T-helper 17 cell (primary cell): Measurements from ENCODE around the gene GPR150. TPM values are rescaled to one million over a fixed set of nuclear protein-coding genes. Genes with fewer than 3 reads are reported as not detected.

Source experiments
- ATAC-seq: fragments of 150-1000 bp; cut with Tn5 transposase; 2 replicates; pipeline ENCODE4 v1.10.0; 2021; ENCODE audit warnings: mild to moderate bottlenecking, moderate library complexity
- DNase-seq, 3 donors: peaks; one replicate each; pipeline versions ENCODE4 v3.0.0 to v3.0.0-alpha.2; 2020 to 2021
- H3K9me3 ChIP-seq: one replicate; pipeline ENCODE4 v1.7.0; 2013; ENCODE audit warnings: low read length, mild to moderate bottlenecking; ENCODE audit not compliant: control insufficient read depth, poor library complexity, severe bottlenecking
- H3K27ac Mint-ChIP-seq: one replicate; pipeline ENCODE4 v1.8.0; 2022; ENCODE audit warnings: mild to moderate bottlenecking, moderate library complexity, mixed read lengths
- H3K27me3 Mint-ChIP-seq: one replicate; pipeline ENCODE4 v1.8.0; 2022; ENCODE audit warnings: mixed read lengths
- H3K36me3 Mint-ChIP-seq: one replicate; pipeline ENCODE4 v1.8.0; 2022; ENCODE audit warnings: low read depth, mixed read lengths
- H3K4me1 Mint-ChIP-seq: one replicate; pipeline ENCODE4 v1.8.0; 2022; ENCODE audit warnings: mild to moderate bottlenecking, mixed read lengths
- H3K4me3 Mint-ChIP-seq: one replicate; pipeline ENCODE4 v1.8.0; 2022; ENCODE audit warnings: mild to moderate bottlenecking, moderate library complexity, mixed read lengths
- total RNA-seq, 4 donors: library from RNA in 2 of 4; stranded (reverse) in 2 of 4; gene quantifications; one replicate each; pipeline ENCODE4 v1.2.3 and lab custom pipeline; 2022 to 2026

GPR150 gene
- total RNA-seq, 2 donors from 2014 or later, result 1.8 to 2.5 TPM

- H3K4me1 Mint-ChIP-seq, result peaks cover 23% of the 10 kb centered on the region
- peaks cover 11% of the 10 kb centered on the region for H3K36me3 Mint-ChIP-seq
- H3K4me3 Mint-ChIP-seq, result no peak overlapping the region
- ATAC-seq (no peak), DNase-seq (no peak)
- H3K27me3 Mint-ChIP-seq, result no peaks in the 10 kb centered on the region
- no peak overlapping the region for H3K27ac Mint-ChIP-seq
- H3K9me3 ChIP-seq, result no peaks in the 10 kb centered on the region
Measured at GRCh38 chr5:95647886-95648860, 28.3 kb downstream of the GPR150 start.

DNA sequence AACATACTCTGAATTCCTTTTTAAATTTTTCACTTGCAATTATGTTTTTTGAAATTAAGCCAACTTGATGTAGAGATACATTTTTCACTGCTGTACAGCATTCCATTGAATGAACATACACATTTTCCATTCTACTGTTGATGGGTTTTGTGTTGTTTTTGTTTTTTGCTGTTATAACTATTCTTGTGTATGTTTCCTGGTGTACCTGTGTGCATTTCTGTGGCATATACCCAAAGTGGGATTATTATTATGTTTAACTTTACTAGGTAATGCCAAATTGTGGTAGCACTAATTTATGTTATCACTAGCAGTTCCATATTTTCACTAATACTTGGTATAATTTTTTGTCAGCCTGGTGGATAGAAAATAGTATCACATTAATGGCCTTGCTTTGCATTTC is 29.4 kb downstream of the GPR150 start:
- H3K36me3 Mint-ChIP-seq, result peaks cover 11% of the 10 kb centered on the region
- no peak overlapping the region for H3K4me3 Mint-ChIP-seq
- H3K27me3 Mint-ChIP-seq, result no peaks in the 10 kb centered on the region
- ATAC-seq (no peak), DNase-seq (no peak)
- H3K4me1 Mint-ChIP-seq, result peaks cover 19% of the 10 kb centered on the region
- no peaks in the 10 kb centered on the region for H3K9me3 ChIP-seq
- H3K27ac Mint-ChIP-seq, result no peak overlapping the region

GRCh38 chr5:95649842-95650620 is 30.1 kb downstream of the GPR150 start:
- peak overlapping the region; percentile 47 for H3K27ac Mint-ChIP-seq
- DNase-seq (no peak), ATAC-seq (no peak)
- H3K4me1 Mint-ChIP-seq, result peaks cover 15% of the 10 kb centered on the region
- no peak overlapping the region for H3K4me3 Mint-ChIP-seq
- H3K27me3 Mint-ChIP-seq, result no peaks in the 10 kb centered on the region
- H3K36me3 Mint-ChIP-seq, result peaks cover 11% of the 10 kb centered on the region
- H3K9me3 ChIP-seq, result no peaks in the 10 kb centered on the region

- Mint-ChIP-seq H3K4me1 (peaks cover 9% of the 10 kb centered on the region), H3K36me3 (peaks cover 11% of the 10 kb centered on the region), H3K27ac (no peak overlapping the region), H3K27me3 (no peaks in the 10 kb centered on the region), H3K4me3 (no peak overlapping the region)
- no peak for DNase-seq
- H3K9me3 ChIP-seq, result no peaks in the 10 kb centered on the region
- no peak for ATAC-seq
Measured at GRCh38 chr5:95652849-95653248, 33.0 kb downstream of the GPR150 start.

DNA sequence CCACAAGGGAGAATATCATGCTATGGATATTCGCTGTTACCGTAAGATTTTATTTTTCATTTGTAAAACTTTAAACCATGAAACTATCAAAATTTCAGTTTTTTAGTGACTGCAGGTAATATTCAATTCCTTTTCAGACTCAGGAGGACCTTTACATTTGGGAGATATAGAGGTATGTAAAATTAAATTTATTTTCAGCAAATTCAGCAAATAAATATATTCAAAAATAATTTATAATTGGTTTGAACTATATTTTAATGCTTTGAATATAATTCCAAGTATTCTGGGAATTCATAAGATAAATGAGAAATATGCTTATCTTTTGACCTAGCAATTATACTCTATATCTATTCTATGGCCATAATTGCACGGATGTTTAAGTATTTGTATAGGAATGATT is 34.3 kb downstream of the GPR150 start:
- H3K4me3 Mint-ChIP-seq, result no peak overlapping the region
- no peak for ATAC-seq
- no peak for DNase-seq
- no peaks in the 10 kb centered on the region for H3K9me3 ChIP-seq
- peaks cover 11% of the 10 kb centered on the region for H3K36me3 Mint-ChIP-seq
- no peaks in the 10 kb centered on the region for H3K27me3 Mint-ChIP-seq
- H3K27ac Mint-ChIP-seq, result no peak overlapping the region
- peaks cover 9% of the 10 kb centered on the region for H3K4me1 Mint-ChIP-seq

DNA sequence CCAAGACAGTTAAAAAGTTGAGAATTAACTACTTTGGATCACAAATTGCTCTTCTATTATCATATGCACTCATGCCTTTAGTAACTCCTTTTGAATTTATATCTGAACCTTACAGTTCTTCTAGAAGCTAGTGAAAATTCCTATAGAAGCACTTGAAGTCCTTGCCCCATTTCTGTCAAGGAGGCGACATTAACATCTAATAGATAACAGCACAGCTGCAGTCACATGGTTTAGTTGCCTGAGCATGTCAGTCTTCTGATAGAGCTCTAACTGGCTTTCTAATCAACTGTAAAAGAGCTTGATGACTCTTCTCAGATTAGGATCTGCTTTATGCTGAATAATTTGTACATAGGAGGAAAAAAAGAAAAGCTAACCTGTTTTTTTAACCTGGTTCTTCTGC is 35.7 kb downstream of the GPR150 start:
- H3K27me3 Mint-ChIP-seq, result no peaks in the 10 kb centered on the region
- H3K4me1 Mint-ChIP-seq, result no peaks in the 10 kb centered on the region
- DNase-seq (no peak), ATAC-seq (no peak)
- no peak overlapping the region for H3K27ac Mint-ChIP-seq
- no peaks in the 10 kb centered on the region for H3K9me3 ChIP-seq
- H3K4me3 Mint-ChIP-seq, result no peak overlapping the region
- H3K36me3 Mint-ChIP-seq, result peaks cover 5% of the 10 kb centered on the region

DNA sequence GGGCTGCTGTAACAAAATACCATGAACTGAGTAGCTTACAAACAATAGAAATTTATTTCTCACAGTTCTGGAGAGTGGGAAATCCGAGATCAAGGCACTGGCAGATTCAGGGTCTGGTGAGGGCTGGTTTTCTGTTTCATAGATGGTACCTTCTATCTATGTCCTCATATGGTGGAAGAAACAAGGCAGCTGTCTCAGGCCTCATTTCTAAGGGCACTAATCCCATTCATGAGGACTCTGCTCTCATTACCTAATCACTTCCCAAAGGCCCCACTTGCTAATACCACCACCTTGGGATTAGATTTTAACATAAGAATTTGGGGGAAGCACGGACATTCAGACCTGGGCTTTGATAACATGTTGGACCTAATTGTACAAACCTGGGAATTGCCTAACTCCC is 40.2 kb downstream of the GPR150 start:
- Mint-ChIP-seq H3K4me1 (peaks cover 2% of the 10 kb centered on the region), H3K27ac (no peak overlapping the region), H3K4me3 (no peak overlapping the region), H3K27me3 (no peaks in the 10 kb centered on the region), H3K36me3 (peaks cover 4% of the 10 kb centered on the region)
- no peaks in the 10 kb centered on the region for H3K9me3 ChIP-seq
- ATAC-seq (no peak), DNase-seq (no peak)

DNA sequence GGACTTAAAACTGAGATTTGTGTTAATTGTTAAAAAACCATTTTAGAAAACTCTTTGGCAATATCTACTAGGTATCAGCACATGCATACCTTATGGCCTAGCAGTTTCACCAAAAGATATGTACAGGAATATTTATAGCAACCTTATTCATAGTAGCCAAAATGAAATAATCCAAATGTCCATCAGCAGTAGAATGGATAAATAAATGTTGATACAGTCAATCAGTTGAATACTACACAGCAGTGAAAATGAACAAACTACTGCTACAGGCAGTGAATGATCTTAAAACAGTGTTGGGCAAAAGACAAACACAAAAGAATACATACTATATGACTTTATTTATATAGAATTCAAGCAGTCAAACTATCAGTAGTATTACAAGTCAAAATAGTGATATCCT is 43.1 kb downstream of the GPR150 start:
- Mint-ChIP-seq H3K4me3 (no peak overlapping the region), H3K4me1 (peaks cover 2% of the 10 kb centered on the region), H3K36me3 (peaks cover 4% of the 10 kb centered on the region), H3K27me3 (no peaks in the 10 kb centered on the region), H3K27ac (no peak overlapping the region)
- DNase-seq (no peak), ATAC-seq (no peak)
- no peaks in the 10 kb centered on the region for H3K9me3 ChIP-seq

- H3K4me3 Mint-ChIP-seq, result no peak overlapping the region
- DNase-seq (peak in 1 of 3 donors; percentile 22), ATAC-seq (peak; percentile 60)
- H3K27ac Mint-ChIP-seq, result no peak overlapping the region
- peaks cover 4% of the 10 kb centered on the region for H3K36me3 Mint-ChIP-seq
- no peaks in the 10 kb centered on the region for H3K27me3 Mint-ChIP-seq
- no peaks in the 10 kb centered on the region for H3K9me3 ChIP-seq
- H3K4me1 Mint-ChIP-seq, result peaks cover 2% of the 10 kb centered on the region
Measured at GRCh38 chr5:95664204-95664786, 44.4 kb downstream of the GPR150 start.

- Mint-ChIP-seq H3K27ac (peak overlapping the region; percentile 61), H3K4me3 (no peak overlapping the region), H3K27me3 (peaks cover 7% of the 10 kb centered on the region), H3K36me3 (peaks cover 3% of the 10 kb centered on the region), H3K4me1 (no peaks in the 10 kb centered on the region)
- no peak for DNase-seq
- no peak for ATAC-seq
- H3K9me3 ChIP-seq, result no peaks in the 10 kb centered on the region
Measured at GRCh38 chr5:95667061-95667618, 47.3 kb downstream of the GPR150 start.

DNA sequence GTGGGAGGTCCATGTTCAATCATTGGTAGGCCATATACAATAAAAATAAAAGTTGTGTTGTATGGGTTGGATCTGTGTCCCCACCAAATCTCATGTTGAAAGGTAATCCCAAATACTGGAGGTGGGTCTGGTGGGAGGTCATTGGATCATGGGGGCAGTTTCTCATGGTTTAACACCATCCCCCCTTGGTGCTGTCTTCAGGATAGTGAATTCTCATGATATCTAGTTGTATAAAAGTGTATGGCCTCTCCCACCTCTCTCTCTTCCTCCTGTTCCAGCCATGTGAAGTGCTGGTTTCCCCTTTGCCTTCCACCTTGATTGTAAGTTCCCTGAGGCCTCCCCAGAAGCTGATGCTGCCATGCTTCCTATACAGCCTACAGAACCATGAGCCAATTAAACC is 47.8 kb downstream of the GPR150 start:
- Mint-ChIP-seq H3K27ac (peak overlapping the region; percentile 61), H3K4me1 (no peaks in the 10 kb centered on the region), H3K36me3 (peaks cover 3% of the 10 kb centered on the region), H3K4me3 (no peak overlapping the region), H3K27me3 (peaks cover 7% of the 10 kb centered on the region)
- ATAC-seq, result no peak
- H3K9me3 ChIP-seq, result no peaks in the 10 kb centered on the region
- no peak for DNase-seq

- peak overlapping the region; percentile 61 for H3K27ac Mint-ChIP-seq
- peaks cover 7% of the 10 kb centered on the region for H3K27me3 Mint-ChIP-seq
- H3K4me1 Mint-ChIP-seq, result no peaks in the 10 kb centered on the region
- ATAC-seq (no peak), DNase-seq (no peak)
- H3K9me3 ChIP-seq, result no peaks in the 10 kb centered on the region
- no peak overlapping the region for H3K4me3 Mint-ChIP-seq
- peaks cover 3% of the 10 kb centered on the region for H3K36me3 Mint-ChIP-seq
Measured at GRCh38 chr5:95668216-95668615, 48.3 kb downstream of the GPR150 start.

DNA sequence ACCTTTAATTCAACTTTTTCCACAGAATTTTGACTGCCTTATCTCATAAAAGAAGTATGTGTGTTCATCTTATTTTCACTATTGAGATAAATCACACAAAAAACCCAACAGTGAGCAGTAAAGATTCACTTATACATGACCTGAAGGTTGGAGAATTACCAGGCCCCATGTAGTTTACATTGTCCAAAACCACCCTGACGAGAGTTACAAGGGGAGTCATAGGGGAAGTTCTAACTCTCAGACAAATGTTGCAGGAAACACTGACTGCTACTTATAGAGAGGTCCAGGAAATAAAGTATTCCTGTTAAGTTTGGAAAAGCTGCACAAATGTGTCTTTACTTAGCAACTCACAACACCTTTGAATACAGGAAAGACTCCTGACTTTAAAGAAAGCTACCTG is 48.8 kb downstream of the GPR150 start:
- Mint-ChIP-seq H3K4me3 (no peak overlapping the region), H3K4me1 (no peaks in the 10 kb centered on the region), H3K36me3 (peaks cover 3% of the 10 kb centered on the region), H3K27ac (no peak overlapping the region), H3K27me3 (peaks cover 7% of the 10 kb centered on the region)
- DNase-seq, result no peak
- no peaks in the 10 kb centered on the region for H3K9me3 ChIP-seq
- no peak for ATAC-seq
